GM21360 (cell line): Measurements from ENCODE around the gene RBSN.
"Not testable (repeated sequence)": the region's sequence is repeated elsewhere in the genome, so short reads cannot be mapped to it uniquely, and the experiment has no call there.

Experiments used
- ATAC-seq: cut with Tn5 transposase; IDR thresholded peaks from one replicate; pipeline ENCODE4 v1.9.1; 2021; ENCODE audit warnings: mild to moderate bottlenecking, moderate library complexity; ENCODE audit not compliant: unreplicated experiment

The RBSN gene

GRCh38 chr3:15098503-15099363 lies at the start of gene RBSN:
TSS of gene RBSN (minus strand) at chr3:15099148. CDS start at chr3:15096120, 3,028 bp downstream.
- peak; percentile 87 for ATAC-seq

- no peak for ATAC-seq
Observed at GRCh38 chr3:15148614-15149013, 49.7 kb upstream of the RBSN start.

- not testable (repeated sequence) for ATAC-seq
Observed at GRCh38 chr3:15136885-15137284, 37.9 kb upstream of the RBSN start.

- ATAC-seq, result not testable (repeated sequence)
Observed at GRCh38 chr3:15134968-15135367, 36.0 kb upstream of the RBSN start.

- not testable (repeated sequence) for ATAC-seq
Observed at GRCh38 chr3:15128403-15128802, 29.5 kb upstream of the RBSN start.

GRCh38 chr3:15126975-15127374 lies 28.0 kb upstream of the RBSN start:
- not testable (repeated sequence) for ATAC-seq

GRCh38 chr3:15122398-15122797 lies 23.4 kb upstream of the RBSN start:
- no peak for ATAC-seq

- no peak for ATAC-seq
Observed at GRCh38 chr3:15121936-15122335, 23.0 kb upstream of the RBSN start.

GRCh38 chr3:15120986-15121385 lies 22.0 kb upstream of the RBSN start:
- ATAC-seq, result peak; percentile 38

- no peak for ATAC-seq
Observed at GRCh38 chr3:15117011-15117410, 18.1 kb upstream of the RBSN start.

- ATAC-seq, result no peak
Observed at GRCh38 chr3:15116032-15116669, 17.2 kb upstream of the RBSN start.

- no peak for ATAC-seq
Observed at GRCh38 chr3:15114466-15115358, 15.8 kb upstream of the RBSN start.

- no peak for ATAC-seq
Observed at GRCh38 chr3:15113884-15114283, 14.9 kb upstream of the RBSN start.

GRCh38 chr3:15113471-15113870 lies 14.5 kb upstream of the RBSN start:
- no peak for ATAC-seq

- no peak for ATAC-seq
Observed at GRCh38 chr3:15112011-15112410, 13.1 kb upstream of the RBSN start.

GRCh38 chr3:15110206-15110605 lies 11.3 kb upstream of the RBSN start:
- ATAC-seq, result no peak

GRCh38 chr3:15108869-15109268 lies 9.9 kb upstream of the RBSN start:
- ATAC-seq, result no peak

- ATAC-seq, result peak; percentile 41
Observed at GRCh38 chr3:15108082-15108545, 9.2 kb upstream of the RBSN start.

GRCh38 chr3:15107075-15107947 lies 8.4 kb upstream of the RBSN start:
- ATAC-seq, result no peak

GRCh38 chr3:15102836-15103235 lies 3.9 kb upstream of the RBSN start:
- ATAC-seq, result no peak
